HL-60 (cell line): ENCODE results near the gene ACADS.

Experiments
- GABPA ChIP-seq: IDR thresholded peaks from 2 replicates; pipeline ENCODE4 v1.6.1; 2012; ENCODE audit warnings: low read depth
- POLR2AphosphoS5 ChIP-seq: IDR thresholded peaks from 2 replicates; pipeline ENCODE4 v1.6.1; 2012; ENCODE audit warnings: low read depth
- TF ChIP-seq, protein P1 (sequence below): IDR thresholded peaks from one replicate; pipeline ENCODE4 v1.5.1; 2011; ENCODE audit warnings: low read length, control low read depth, inconsistent platforms; ENCODE audit not compliant: insufficient read depth

DNA sequence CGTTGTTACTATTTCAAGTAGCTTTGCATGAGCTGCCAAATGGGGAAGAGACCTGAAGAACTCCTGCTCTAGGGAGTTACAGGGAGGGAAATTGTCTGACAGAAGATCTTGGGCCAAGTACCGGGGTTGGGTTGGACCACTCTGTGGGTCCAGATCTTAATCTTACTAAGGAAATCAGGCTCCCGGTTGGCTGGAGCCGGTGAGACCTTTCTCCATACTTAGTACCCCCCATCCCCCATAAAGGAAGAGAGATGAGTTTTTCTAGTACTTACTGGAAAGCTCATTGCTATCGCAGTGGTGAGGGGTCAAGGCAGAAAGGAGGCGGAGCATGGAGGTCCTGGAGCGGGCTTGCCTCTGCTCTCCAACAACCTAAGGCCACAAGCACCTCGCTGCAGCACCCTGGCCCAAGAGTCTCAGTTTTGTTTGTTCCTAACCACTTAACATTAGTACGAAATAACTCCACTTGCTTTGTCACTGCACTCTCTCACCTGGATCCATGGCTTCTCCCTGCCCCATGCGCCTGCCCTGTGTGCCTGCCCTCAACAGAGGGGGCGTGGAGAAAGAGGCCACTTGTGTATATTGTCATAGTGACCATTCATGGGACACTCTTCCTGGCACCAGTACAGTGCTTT is 22.2 kb upstream of the ACADS start:
- TF ChIP-seq POLR2AphosphoS5 (no peak), GABPA (no peak)
- TF ChIP-seq, protein P1, sequence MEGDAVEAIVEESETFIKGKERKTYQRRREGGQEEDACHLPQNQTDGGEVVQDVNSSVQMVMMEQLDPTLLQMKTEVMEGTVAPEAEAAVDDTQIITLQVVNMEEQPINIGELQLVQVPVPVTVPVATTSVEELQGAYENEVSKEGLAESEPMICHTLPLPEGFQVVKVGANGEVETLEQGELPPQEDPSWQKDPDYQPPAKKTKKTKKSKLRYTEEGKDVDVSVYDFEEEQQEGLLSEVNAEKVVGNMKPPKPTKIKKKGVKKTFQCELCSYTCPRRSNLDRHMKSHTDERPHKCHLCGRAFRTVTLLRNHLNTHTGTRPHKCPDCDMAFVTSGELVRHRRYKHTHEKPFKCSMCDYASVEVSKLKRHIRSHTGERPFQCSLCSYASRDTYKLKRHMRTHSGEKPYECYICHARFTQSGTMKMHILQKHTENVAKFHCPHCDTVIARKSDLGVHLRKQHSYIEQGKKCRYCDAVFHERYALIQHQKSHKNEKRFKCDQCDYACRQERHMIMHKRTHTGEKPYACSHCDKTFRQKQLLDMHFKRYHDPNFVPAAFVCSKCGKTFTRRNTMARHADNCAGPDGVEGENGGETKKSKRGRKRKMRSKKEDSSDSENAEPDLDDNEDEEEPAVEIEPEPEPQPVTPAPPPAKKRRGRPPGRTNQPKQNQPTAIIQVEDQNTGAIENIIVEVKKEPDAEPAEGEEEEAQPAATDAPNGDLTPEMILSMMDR: no peak
